ENCODE results near the gene DNAH14.

DNA sequence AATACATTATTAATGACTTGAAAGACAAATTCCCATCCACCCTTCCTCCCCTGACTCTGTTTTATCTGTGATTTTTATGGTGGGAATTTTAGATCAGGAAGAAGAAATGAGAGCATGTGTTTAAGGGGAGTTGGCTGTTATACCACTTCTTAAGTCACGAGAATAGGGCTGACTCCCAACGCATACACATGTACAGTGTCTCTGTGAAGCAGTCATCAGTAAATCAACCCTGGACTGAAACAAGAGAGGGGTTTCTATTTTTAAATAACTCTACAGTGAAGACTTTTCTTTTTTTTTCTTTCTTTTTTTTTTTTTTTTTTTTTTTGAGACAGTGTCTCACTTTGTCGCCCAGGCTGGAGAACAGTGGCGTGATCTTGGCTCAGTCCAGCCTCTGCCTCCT lies 392.3 kb downstream of the DNAH14 start:
- TF ChIP-seq, protein P1, sequence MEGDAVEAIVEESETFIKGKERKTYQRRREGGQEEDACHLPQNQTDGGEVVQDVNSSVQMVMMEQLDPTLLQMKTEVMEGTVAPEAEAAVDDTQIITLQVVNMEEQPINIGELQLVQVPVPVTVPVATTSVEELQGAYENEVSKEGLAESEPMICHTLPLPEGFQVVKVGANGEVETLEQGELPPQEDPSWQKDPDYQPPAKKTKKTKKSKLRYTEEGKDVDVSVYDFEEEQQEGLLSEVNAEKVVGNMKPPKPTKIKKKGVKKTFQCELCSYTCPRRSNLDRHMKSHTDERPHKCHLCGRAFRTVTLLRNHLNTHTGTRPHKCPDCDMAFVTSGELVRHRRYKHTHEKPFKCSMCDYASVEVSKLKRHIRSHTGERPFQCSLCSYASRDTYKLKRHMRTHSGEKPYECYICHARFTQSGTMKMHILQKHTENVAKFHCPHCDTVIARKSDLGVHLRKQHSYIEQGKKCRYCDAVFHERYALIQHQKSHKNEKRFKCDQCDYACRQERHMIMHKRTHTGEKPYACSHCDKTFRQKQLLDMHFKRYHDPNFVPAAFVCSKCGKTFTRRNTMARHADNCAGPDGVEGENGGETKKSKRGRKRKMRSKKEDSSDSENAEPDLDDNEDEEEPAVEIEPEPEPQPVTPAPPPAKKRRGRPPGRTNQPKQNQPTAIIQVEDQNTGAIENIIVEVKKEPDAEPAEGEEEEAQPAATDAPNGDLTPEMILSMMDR (IDR thresholded peaks at IDR 0.05; ENCODE audit: low read length), result no peak
- TF ChIP-seq EZH2 (optimal IDR thresholded peaks at IDR 0.05; ENCODE audit: low read depth, low read length) (no peak), EZH2phosphoT487 (IDR thresholded peaks at IDR 0.05; ENCODE audit: low read length) (no peak)

Measured in MM.1S (cell line).